ENCODE data around the gene COL28A1.
"Not testable (repeated sequence)": the region's sequence is repeated elsewhere in the genome, so short reads cannot be mapped to it uniquely, and the experiment has no call there.

COL28A1 gene

GRCh38 chr7:7516156-7516555 is 19.5 kb downstream of the COL28A1 start:
- no peak for DNase-seq

- no peak for DNase-seq
These were observed 22.6 kb downstream of the COL28A1 start for GRCh38 chr7:7512861-7513597.

- DNase-seq: no peak
These were observed 24.9 kb downstream of the COL28A1 start for GRCh38 chr7:7510794-7511193.

- DNase-seq: no peak
These were observed 29.8 kb downstream of the COL28A1 start for GRCh38 chr7:7505915-7506314.

- DNase-seq: no peak
These were observed 30.6 kb downstream of the COL28A1 start for GRCh38 chr7:7504910-7505704.

- no peak for DNase-seq
These were observed 35.8 kb downstream of the COL28A1 start for GRCh38 chr7:7499892-7500291.

- DNase-seq: no peak
These were observed 36.8 kb downstream of the COL28A1 start for GRCh38 chr7:7498856-7499255.

GRCh38 chr7:7496311-7496710 is 39.4 kb downstream of the COL28A1 start:
- no peak for DNase-seq

- DNase-seq: no peak
These were observed 40.5 kb downstream of the COL28A1 start for GRCh38 chr7:7495171-7495570.

GRCh38 chr7:7491044-7491443 is 44.6 kb downstream of the COL28A1 start:
- no peak for DNase-seq

- DNase-seq: no peak
These were observed 45.7 kb downstream of the COL28A1 start for GRCh38 chr7:7490003-7490402.

GRCh38 chr7:7489546-7489945 is 46.1 kb downstream of the COL28A1 start:
- DNase-seq: no peak

- no peak for DNase-seq
These were observed 49.3 kb downstream of the COL28A1 start for GRCh38 chr7:7486362-7486761.

GRCh38 chr7:7484072-7484471 is 51.6 kb downstream of the COL28A1 start:
- DNase-seq: no peak

- DNase-seq: no peak
These were observed 53.9 kb downstream of the COL28A1 start for GRCh38 chr7:7481802-7482201.

GRCh38 chr7:7479275-7479805 is 56.3 kb downstream of the COL28A1 start:
- no peak for DNase-seq

GRCh38 chr7:7478569-7478968 is 57.1 kb downstream of the COL28A1 start:
- no peak for DNase-seq

GRCh38 chr7:7477641-7478040 is 58.0 kb downstream of the COL28A1 start:
- DNase-seq: not testable (repeated sequence)

- DNase-seq: no peak
These were observed 59.3 kb downstream of the COL28A1 start for GRCh38 chr7:7476381-7476780.

GRCh38 chr7:7475601-7476000 is 60.1 kb downstream of the COL28A1 start:
- DNase-seq: no peak

- no peak for DNase-seq
These were observed 61.2 kb downstream of the COL28A1 start for GRCh38 chr7:7474436-7474835.

- not testable (repeated sequence) for DNase-seq
These were observed 70.5 kb downstream of the COL28A1 start for GRCh38 chr7:7464991-7465765.

GRCh38 chr7:7454000-7454399 is 81.7 kb downstream of the COL28A1 start:
- DNase-seq: no peak

All from right forelimb (tissue), 1 donor.